GM19099 (cell line): ENCODE data around the gene NRG2.

Experiments
- POLR2A ChIP-seq: IDR thresholded peaks from 3 replicates; pipeline ENCODE4 v1.6.1; 2011; ENCODE audit warnings: low read depth; ENCODE audit not compliant: insufficient read length; ENCODE audit errors: extremely low read depth

NRG2 gene

DNA sequence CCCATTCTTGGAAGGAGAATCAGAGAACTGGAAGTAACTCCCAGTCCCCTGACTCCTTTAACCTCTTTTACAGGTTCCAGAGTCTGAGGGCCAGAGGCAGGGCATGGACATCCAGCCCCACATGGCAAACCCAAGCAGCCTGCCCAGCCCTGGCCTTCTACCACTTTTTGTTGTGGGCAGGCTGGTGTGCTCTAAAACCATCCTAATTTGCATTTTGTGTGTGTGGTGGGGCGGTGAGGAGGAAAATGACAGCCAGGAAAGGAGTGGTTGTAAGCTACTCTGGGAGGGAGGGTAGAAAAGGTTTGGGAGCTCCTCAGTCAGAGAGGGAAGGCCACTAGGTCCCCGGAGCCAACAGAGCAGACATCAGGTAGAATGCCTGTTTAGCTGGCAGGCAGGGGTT lies 156.9 kb downstream of the NRG2 start:
- no peak for TF ChIP-seq POLR2A

DNA sequence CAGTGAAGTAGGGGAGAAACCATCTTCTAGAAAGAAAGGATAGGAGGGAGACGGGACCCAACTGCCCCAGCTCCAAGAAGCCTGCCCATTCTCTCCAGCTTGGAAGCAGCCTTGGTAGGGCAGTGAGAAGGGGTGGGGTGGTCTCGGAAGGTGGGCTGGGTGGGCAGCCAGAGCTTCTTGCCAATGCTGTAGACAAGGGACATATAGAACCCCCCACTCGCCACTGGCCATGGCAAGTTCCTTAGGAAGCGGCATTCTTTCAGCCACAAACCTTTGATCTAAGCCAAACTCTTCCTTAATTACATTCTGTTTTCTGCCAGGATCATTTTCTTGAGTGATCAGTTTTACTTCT lies 157.3 kb downstream of the NRG2 start:
- TF ChIP-seq POLR2A = no peak

DNA sequence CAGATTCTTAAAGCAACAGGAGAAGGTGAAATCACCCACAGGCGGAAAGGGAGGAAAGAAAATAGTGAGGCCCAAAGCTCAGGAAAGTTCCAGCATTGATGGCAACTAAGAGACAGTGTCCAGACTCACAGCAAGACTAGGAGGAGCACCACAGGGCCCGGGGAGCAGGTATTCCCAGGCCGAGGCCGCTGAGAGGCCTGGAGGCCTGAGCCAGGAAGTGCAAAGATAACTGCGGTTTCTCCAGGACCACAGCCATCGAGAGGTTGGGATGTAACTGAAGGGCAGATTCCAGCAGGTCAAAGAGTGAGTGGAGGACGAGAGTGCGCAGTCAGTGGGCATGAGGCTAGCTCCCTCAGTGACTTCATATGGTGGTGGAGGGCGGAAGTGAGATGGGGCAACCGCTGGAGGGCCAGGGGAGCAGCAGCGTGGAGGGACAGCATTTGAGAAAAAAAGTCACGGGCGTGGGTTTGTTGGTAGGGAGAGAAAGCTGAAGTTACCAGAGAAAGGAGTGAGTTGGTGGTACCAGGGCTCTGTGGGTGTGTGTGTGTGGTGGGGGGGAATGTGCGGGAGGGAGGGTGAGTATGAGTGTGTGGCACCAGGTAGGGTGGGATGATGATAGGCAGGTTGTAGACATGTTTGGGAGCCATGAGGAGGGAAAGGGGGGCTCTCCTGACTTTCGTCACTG lies 157.8 kb downstream of the NRG2 start:
- no peak for TF ChIP-seq POLR2A

DNA sequence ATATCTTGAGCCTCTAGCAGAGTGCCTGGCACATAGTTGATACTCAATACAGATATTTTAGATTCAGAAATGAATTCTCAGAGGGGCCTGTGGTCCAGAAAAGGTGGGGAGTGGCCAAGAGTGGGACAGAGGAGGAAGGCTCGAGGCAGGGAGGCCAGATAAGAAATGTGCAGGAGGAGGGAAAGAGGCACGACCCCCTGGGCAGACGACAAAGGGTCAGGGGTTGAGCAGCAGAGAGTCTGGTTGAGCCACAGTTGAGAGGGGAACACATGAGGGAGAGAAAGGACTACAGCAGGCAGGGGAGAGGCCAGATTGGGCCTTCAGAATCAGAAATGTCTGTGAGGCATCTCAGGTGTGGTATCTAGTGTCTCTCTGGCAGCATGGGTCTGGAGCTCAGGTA lies 158.4 kb downstream of the NRG2 start:
- no peak for TF ChIP-seq POLR2A

DNA sequence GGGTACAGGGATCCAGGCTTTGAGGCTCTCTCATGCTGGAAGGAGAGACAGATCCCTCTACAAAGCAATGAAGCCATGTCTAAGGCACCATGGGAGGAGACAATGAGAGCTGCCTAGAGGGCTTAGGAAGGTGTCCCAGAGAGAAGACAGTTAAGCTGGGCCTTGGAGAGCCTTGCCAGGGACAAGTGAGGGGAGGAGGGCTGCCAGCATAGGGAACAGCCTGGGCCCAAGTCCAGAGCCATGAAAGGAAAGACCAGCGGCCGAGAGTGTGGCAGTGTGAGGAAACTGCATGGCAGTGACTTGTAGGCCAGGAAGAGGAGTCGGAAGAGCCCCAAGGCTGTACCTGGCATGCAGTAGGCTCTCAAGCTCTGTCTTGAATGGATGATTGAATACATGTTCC lies 159.0 kb downstream of the NRG2 start:
- TF ChIP-seq POLR2A = no peak

DNA sequence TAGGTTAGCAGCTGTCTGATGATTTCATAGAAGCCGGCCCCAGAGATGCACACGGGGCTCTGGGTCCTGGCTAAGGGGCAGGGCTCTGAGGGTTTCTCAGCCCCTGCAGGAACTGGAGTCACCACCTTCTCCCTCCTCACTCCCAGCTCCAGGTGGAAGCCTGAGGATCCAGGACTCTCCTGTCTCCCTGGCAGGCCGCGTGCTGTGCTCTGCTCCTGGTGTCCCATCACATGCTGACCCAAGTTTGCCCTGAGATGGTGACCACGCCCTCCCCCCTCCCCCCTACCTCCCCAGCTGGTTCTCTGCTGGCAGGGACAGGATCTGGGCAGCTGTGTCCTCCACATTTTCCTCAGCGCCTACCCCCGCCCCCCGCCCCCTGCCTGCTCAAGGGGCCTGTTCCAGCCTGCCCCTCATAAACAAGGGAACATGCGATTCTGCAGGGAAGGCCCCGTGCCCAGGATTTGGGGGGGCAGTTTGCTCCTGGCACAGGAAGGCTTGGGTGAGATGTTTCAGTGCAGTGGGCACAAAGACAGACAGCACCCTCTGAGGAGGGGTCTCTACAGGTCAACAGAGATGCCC lies 160.0 kb downstream of the NRG2 start:
- TF ChIP-seq POLR2A = no peak

DNA sequence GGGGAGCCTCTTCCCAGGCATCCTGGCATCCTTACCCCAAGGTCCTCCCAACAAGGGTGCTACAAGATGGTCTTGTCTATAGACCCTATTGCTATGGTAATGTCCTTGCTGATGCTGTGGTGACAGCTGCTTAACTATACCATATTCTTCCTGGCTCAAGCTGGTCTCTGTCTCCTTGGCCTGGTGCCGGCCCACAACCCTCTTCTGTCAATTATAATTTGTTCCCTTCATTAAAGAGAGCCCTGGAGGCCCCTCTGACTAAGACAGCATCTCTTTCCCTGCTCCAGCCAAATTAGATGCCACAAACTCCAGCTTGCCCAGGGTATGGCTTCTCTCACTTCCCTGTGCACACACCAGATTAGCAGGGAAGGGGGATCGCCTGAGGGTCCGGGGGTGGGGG lies 160.8 kb downstream of the NRG2 start:
- TF ChIP-seq POLR2A = no peak

DNA sequence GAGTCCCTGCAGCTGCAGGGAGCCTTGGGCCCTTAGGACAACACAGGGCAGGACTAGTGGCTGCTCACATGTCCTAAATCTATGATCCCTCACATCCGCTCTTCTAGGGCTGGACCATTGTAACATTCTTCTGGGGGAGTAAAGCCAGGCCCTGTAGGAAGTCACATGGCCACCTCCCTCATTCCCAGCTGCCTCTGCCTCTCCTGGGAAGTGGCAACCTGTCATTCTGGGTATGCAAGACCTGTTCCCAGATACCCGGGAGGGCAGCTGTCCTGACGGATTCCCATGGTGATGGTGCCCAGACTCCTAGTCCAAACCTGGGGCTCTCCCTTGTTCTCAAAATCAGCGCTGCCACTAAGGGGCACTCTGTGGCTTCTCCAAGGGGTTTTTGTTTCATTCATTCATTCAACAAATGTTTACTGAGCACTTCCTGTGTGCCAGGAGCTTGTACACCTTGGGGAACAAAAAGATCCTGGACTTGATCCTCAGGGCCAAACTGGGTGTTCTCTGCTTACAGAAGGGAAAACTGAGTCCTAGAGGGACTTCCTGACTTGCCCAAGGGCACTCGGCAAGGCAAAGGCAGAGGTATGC lies 161.9 kb downstream of the NRG2 start:
- no peak for TF ChIP-seq POLR2A

DNA sequence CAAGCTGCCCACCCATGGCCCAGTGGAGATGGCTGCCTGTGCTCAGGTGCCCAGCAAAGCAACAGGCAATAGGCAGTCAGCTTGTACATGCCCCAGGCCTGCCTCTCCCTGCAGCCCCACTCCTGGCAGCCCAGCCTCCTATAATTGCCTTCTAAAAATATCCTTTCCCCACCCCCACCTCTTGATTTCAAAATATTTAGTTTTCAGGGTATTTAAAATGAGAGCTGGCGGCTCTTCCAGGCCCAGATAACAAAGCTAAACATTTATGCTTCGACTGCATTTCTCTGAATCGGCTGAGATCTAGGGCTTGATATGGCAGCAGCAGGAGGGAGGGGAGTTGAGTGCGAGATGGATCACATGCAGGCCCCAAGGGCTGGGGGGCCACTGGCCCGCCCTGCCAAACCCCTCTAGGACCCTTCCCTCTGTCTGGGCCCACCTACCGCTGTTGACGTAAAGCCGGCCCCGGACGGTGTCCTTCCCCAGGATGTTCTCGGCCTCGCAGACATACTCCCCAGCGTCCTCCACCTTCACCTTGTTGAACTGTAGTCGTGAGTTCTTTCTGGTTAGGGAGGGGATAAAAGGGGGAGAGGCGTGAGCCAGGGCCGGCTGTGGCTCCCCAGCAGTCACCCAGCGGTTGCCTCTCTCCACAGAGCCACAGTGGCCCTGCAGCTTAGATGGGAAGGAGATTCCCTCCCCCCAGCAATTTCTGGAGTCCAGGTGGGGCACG lies 162.5 kb downstream of the NRG2 start:
- no peak for TF ChIP-seq POLR2A

DNA sequence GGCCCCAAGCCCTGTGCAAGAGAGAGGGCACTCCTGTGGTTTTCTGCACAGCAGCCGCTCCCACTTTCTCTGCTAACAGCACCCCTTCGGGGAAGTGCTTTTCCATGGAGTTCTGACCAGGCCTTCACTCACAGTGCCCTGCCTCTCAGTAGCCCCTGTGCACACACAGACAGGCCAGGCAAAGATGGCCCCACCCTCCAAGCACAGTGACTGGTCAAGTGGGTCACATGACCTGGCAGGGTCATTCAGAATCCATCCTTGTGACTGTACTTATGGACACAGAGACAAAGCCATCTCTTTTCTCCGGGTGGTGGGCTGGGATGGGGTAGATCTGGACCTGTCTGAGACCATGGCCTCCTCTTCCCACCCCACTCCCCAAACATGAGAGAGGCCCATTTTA lies 165.0 kb downstream of the NRG2 start:
- TF ChIP-seq POLR2A = no peak

DNA sequence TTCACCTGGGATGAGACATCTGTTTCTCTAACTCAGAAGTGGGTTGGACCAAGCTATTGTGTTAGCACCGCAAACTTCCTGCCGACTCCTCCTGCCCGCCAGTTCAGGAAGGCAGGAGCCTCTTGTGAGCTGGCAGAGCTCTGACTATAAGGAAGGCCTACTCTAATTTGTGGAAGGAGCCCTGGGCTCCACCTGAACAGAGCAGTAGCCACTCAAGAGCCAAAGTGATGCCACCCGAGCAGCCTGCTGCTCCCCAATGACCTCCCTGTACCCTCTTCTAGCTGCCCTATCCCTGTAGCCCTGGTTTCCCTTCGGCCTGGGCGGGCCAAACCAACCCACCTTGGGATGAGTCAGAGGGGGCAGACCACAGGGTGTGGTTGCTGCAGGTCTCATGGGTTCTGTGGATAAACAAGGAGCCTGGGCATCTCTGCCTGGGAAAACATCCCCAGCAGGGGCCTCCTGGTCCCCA lies 165.9 kb downstream of the NRG2 start:
- no peak for TF ChIP-seq POLR2A

DNA sequence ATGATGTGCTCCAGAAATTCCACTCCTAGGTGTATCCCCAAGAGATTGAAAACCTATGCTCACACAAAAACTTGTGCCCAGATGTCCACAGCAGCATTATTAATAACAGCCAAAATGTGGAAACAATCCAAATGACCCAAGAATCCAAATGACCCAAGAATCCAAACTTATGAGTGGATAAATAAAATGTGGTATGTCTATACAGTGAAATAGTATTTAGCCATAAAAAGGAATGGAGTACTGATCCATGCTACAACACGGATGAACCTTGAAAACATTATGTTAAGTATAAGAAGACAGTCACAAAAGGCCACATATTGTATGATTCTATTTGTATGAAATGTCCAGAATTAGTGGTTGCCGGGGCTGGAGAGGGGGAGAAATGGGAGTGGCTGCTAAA lies 167.1 kb downstream of the NRG2 start:
- TF ChIP-seq POLR2A = no peak

DNA sequence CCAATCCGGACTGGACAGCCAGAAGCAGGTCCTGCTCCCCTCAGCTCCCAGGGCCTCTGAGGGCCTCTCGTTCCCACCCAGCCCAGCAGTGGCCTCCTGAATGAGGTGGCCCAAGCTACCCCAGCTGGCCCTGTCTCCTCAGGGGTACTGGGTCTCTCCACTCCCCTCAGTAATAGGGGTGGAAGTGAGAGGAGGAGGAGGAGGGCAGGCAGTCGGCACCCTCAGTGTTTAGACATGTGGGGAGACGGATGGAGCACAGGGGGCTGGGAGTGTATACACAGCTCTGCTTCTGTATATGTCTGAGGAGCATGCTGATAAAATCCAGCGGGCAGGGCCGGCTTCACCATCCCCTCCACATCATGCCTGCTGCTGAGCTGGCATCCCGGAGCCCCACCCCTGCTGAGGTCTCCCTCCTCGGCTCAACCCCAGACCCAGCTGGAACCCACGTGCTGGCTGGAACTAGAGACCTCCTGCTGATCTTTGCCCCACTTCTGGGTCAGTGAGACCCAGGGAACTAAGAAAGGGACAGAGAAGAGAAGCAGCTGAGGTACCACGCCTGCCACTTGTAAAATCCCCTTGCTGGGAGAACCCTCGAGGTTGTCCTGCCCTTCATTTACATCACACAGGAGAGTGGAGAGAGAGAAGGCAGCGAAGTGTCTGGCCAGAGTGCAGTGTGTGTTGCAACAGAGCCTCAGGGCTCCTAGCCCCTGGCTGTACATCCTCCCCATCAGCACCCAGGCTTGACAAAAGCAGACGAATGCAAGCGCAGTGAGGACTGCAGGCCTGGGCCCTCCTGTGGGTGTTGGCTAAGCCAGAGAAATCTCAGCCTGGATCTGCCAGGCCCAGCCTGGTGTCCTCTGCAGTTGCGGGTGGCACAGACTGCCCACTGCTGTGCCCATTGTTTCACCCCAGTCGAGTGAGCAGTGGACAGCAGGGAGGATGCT lies 170.0 kb downstream of the NRG2 start:
- TF ChIP-seq POLR2A = no peak

DNA sequence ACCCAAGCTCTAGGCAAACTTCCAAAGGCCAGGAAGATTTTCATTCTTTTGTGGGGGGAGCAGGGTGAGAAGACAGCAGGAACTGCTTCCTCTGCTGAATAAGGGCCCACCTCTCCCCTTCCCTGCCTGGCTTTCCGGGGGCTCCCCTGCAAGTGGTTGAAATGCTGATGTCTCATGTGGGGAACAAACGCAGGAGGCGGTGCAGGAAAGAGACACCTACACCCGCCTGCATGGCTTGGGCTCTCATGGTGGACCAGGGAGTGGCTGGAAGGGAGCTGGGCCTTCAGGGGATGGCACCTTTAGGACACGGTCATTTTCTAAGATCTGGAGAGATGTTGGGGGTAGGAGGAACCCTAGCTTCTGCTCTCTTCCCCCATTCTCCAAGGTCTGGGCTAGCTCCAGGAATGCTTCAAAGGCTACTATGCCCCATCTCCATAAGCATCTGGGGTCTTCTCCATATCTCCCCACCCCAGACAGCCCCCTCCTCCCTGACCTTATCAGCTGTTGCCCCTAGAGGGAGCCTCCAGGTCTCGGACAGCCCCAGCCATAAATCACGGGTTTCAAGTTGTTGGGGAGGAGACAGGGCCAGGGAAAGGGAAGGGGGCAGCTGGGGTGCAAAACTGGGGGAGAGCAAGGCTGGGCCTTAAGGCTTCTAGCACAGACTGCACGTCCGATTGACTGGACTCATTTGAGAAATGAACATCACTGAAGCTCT lies 170.9 kb downstream of the NRG2 start:
- TF ChIP-seq POLR2A = no peak

DNA sequence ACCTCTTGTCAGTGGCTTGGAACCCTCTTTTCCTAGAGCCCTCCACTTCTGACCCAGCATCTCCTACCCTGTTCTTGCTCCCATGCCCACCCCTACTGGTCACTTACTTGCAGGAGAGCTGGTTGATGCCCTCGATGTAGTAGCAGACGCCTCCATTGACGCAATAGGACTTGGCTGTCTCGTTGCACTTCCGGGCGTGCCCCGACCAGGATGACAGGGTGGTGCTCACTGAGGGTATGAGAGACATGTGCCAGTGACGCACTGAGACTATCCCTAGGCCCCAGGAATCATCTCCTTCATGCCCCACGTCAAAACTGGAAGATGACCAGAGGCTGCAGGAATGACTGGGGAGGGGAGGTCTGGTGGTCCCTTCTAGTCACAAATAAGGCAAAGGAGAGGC lies 171.5 kb downstream of the NRG2 start:
- no peak for TF ChIP-seq POLR2A

DNA sequence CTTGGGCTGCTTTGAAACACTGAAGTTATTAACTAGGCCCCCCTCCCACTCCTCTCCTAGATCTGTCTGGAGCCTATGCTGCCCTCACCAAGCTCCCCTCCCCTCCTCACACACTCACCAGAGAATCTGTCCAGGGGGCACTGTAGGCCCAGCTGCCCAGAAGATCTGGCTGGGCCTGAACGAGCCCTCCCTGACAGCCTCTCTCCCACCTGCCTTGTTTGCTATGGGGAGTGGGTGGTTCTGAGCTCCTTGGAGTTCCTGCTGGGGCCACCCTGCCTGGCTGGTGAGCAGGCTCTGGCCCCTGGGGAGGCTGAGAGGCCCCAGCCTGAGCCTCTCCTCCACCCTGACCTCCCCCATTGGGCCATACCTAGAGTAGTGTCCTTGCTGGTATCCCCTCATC lies 172.4 kb downstream of the NRG2 start:
- TF ChIP-seq POLR2A = no peak
